Gastrocnemius medialis (tissue), 4 donors: ENCODE data around the gene ASCC1.

Source experiments
- POLR2A ChIP-seq, 2 donors: fragments of 450-650 bp; IDR thresholded peaks; one replicate each; pipeline ENCODE4 v1.6.1; 2017; ENCODE audit warnings: antibody characterized with exemption in 2 of 2, mild to moderate bottlenecking in 2 of 2, moderate library complexity in 2 of 2
- TF ChIP-seq, protein P1 (sequence below), 5 experiments: fragments of 450-650 bp in 3 of 5; fragments of 200-600 bp in 2 of 5; sonication (generic) in 2 of 5; IDR thresholded peaks in 4 of 5; conservative IDR thresholded peaks in 1 of 5; 1 replicate in 4 of 5; 2 replicates in 1 of 5; pipeline ENCODE4 v1.5.1; 2016 to 2019; ENCODE audit warnings: antibody characterized with exemption in 5 of 5, mild to moderate bottlenecking in 3 of 5, moderate library complexity in 3 of 5

DNA sequence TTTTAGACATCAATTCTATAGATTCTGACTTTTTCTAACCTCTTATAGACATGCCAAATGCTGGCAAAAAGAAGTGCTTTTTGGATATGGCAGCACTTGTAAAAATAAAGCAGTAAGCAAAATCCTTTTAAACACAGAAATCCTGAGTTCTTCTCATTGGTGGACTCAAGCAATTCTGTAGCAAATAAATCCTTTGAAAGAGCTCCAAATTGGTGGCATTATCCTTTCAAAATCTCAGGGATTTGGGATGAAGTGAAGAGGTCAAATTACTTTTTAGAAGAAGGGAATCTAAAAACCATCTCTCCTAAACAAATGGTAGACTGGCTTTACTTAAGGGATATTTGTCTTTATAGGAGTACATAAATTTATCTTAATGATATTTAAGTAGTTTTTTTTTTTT, 17.5 kb upstream of the ASCC1 start:
- TF ChIP-seq POLR2A (IDR thresholded peaks at IDR 0.05) = no peak
- TF ChIP-seq, protein P1, sequence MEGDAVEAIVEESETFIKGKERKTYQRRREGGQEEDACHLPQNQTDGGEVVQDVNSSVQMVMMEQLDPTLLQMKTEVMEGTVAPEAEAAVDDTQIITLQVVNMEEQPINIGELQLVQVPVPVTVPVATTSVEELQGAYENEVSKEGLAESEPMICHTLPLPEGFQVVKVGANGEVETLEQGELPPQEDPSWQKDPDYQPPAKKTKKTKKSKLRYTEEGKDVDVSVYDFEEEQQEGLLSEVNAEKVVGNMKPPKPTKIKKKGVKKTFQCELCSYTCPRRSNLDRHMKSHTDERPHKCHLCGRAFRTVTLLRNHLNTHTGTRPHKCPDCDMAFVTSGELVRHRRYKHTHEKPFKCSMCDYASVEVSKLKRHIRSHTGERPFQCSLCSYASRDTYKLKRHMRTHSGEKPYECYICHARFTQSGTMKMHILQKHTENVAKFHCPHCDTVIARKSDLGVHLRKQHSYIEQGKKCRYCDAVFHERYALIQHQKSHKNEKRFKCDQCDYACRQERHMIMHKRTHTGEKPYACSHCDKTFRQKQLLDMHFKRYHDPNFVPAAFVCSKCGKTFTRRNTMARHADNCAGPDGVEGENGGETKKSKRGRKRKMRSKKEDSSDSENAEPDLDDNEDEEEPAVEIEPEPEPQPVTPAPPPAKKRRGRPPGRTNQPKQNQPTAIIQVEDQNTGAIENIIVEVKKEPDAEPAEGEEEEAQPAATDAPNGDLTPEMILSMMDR (IDR thresholded peaks at IDR 0.05 in 4 of 5, conservative IDR thresholded peaks at IDR 0.05 in 1 of 5) = no peak
